WTC11 (cell line): Measurements from ENCODE around the gene CLIC5.

Experiments used
- CREB1 ChIP-seq: sonication (generic); formaldehyde crosslinking; IDR thresholded peaks from 2 replicates; pipeline ENCODE4 v1.8.0; 2023; ENCODE audit warnings: mild to moderate bottlenecking, missing genetic modification reagents
- CTCF ChIP-seq: fragments of 200-600 bp; IDR thresholded peaks from 2 replicates; pipeline ENCODE4 v1.8.0; 2022; ENCODE audit warnings: antibody characterized with exemption
- ERG ChIP-seq: fragments of 250-450 bp; sonication (Bioruptor Pico); IDR thresholded peaks from 2 replicates; pipeline ENCODE4 v1.8.0; 2021; ENCODE audit warnings: mild to moderate bottlenecking
- IRF1 ChIP-seq: sonication (generic); formaldehyde crosslinking; IDR thresholded peaks from 2 replicates; pipeline ENCODE4 v1.8.0; 2023; ENCODE audit warnings: missing genetic modification reagents
- MLX ChIP-seq: sonication (generic); formaldehyde crosslinking; IDR thresholded peaks from 2 replicates; pipeline ENCODE4 v1.8.1; 2023; ENCODE audit warnings: mild to moderate bottlenecking, missing genetic modification reagents, moderate library complexity
- NR2C2 ChIP-seq: sonication (generic); formaldehyde crosslinking; IDR thresholded peaks from 2 replicates; pipeline ENCODE4 v1.8.0; 2022; ENCODE audit warnings: mild to moderate bottlenecking, missing genetic modification reagents
- NR3C1 ChIP-seq: sonication (generic); formaldehyde crosslinking; conservative IDR thresholded peaks from 2 replicates; pipeline ENCODE4 v1.8.1; 2023; ENCODE audit warnings: low read depth, mild to moderate bottlenecking, missing genetic modification reagents
- SMAD3 ChIP-seq: sonication (generic); formaldehyde crosslinking; IDR thresholded peaks from 2 replicates; pipeline ENCODE4 v1.8.0; 2022; ENCODE audit warnings: missing genetic modification reagents, mild to moderate bottlenecking, borderline replicate concordance
- TCF7 ChIP-seq: sonication (generic); formaldehyde crosslinking; IDR thresholded peaks from 2 replicates; pipeline ENCODE4 v1.8.0; 2022; ENCODE audit warnings: mild to moderate bottlenecking, low read depth, missing genetic modification reagents, moderate library complexity

GRCh38 chr6:45982280-45983036 lies 33.2 kb downstream of the CLIC5 start:
- TF ChIP-seq CREB1 (CRISPR knock-in tag) (no peak), CTCF (no peak), SMAD3 (CRISPR knock-in tag) (no peak), NR3C1 (CRISPR knock-in tag) (no peak), ERG (CRISPR knock-in tag) (no peak), TCF7 (CRISPR knock-in tag) (no peak), NR2C2 (CRISPR knock-in tag) (no peak), IRF1 (no peak), MLX (CRISPR knock-in tag) (no peak)
